HG03095 (cell line): Measurements from ENCODE around the gene UBE2E2.
A peak's percentile ranks its signal among the peaks of the same experiment; 100 is the strongest.

ENCODE experiments used
- ATAC-seq: cut with Tn5 transposase; IDR thresholded peaks from one replicate; pipeline ENCODE4 v1.9.1; 2021; ENCODE audit warnings: moderate library complexity; ENCODE audit not compliant: unreplicated experiment

UBE2E2 gene

DNA sequence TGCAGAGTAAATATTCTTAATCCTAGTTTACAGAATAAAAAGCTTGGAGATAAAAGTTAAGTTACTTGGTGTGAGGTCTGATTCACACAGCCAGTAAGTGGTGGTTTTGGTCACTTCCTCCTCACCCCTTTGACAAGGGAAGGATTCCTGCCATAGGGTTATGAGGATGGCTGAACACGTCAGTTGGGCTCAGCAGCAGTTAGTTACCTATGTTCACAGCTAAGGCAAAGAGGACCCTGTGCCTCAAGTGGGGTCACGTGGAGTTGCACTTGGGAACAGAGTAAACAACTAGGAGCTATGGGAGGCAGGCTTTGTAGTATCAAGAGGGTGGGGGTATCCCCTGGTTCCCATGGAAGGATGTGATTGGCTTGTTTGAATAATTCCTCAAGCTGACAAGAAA lies 232.2 kb downstream of the UBE2E2 start:
- ATAC-seq, result no peak

DNA sequence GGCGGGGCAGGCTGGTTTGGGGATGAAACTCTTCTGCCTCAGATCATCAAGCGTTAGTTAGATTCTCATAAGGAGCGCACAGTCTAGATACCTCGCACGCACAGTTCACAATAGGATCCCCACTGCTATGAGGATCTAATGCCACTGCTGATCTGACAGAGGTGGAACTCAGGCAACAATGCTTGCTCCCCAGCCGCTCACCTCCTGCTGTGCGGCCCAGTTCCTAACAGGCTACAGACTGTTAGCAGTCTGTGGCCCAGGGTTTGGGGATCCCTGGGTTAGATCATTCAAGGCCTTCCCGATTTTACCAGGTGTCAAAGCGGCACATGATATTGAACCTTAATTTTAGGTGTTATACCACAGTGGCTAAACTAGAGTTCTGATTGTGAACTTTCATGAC lies 232.8 kb downstream of the UBE2E2 start:
- no peak for ATAC-seq

DNA sequence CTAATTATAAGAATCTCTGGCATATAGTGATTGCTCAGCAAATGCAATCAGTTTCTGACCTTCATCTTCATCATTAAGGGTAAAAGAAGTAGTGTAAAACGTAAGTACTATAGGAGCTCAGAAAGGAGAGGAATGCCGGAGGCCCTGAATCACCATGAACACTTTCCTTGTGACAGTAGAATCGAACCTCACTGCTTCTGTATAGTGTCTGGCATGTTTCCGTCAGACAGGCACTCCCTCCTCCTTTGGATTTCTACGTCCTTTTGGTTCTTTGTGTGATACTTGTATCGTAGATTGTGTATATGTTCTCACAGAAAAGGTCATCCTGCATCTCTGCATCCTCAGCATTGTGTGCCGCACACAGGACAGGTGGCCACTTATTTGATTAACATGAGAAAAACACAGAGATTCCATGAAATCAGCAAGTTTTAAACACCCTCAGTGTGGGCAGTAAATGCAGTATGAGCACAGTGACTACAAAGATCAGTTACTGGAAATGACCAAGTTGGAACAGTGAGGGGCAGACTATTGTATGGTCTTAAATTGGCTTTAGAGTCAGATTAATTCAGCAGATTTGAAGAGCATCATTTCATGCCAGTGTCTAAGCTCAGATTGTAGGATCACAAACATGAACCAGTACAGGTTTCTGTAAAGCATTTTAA lies 234.5 kb downstream of the UBE2E2 start:
- ATAC-seq, result no peak

DNA sequence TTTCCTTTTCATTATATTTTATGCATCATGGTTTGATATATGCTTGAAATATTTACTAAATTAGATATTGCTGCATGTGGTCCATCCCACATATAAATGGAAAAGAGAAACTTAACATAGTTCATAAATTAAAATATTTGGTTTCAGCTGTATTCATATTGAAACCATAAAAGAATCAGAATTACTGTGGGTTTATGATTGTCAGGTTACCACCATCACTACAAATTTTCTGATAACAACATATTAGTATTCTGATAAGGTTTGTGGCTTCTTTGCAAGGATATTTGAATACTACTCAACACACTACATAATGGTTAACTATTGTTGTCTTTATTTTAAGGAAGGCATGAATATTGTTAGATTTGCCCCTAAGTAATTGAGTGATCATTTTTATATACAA lies 235.5 kb downstream of the UBE2E2 start:
- ATAC-seq, result no peak

DNA sequence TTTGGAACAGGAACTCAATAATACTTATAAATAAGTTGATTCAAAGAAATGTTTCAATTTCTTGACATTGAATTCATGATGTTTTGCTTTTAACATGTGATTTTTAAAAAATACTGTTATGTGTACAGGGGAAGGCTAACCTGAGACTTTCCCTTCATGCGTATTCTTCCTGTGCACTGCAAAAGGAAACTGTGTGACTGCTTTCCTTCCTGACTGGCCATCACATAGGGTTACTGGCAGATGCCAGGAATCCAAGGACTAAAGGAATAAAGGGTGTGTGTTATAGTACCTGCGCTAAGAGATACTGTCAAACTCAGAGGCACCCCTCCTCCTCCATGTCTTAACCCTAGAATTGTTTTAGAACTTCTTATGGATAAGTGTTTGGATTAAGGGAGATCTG lies 236.0 kb downstream of the UBE2E2 start:
- ATAC-seq, result no peak

DNA sequence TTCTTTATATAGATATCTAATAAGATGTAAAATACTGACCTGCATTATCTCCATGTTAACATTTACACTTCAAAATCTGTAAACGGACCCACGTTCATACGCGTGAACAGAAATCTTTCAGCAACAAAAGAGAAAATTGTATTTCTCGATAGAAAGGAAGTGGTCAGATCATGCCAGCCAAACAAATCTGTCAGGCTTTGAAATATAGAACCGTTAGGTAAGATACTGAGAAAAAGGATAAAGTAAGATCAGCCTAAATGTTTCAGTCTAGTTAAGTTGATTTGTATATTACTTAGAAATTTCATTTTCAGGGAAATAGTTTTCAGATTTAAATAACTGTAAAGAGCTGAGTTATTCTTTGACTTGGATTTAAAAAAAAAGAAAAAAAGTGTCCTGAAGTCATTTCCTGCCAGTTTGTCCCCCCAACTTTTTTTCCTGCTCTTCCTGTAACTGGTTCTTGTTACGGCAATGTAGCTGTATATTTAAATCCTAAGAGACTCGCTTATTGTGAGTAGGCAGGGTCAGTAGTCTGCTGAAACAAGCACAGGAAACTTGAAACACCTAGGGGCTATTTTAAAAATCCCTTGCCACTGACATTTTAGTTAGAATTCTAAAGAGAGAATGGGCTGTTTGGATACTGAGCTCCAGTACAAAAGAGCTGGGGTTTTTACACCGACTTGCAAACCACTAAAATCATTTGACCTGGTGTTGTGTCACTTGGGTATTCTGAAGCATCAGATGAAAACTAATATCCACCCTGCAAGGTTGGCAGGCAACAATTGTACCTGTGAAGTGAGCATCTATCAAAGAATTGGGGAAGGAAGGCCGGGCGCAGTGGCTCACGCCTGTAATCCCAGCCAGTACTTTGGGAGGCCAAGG lies 237.5 kb downstream of the UBE2E2 start:
- ATAC-seq, result no peak

DNA sequence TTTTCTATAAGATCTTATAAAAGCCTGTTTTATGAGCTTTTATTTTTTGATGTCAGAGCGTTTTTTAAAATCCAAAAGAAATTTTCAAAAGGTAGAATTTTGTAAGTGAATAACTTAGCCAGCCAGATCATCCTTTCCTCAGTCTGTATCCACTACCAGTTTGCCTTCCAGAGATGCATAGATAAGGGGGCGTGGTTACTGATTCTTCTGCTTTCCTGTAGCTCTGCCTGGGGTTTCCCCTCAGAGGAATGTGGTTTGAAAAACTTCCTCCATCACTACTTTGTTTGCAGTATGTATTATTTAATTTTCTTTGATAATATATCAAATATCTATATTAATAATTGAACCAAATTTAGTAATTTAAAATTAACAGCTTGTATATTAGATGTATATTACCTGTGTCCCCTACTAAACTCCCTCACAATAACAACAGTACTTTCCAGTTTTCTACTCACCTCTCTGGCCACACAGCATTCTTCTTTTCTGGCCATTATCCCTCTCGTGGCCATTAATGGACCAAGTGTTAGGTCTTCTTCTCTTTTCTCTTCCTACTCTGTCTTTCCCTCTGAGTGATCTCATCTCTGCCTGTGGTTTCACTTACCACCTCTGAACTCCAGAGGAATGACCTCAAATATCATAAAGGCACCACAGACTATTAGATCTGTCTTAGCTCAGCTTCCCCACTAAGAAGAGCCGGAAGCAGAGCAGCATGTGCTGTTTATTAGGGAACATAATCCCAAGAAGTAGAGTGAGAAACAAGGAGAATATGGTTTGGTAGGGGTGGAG lies 239.7 kb downstream of the UBE2E2 start:
- peak; percentile 51 for ATAC-seq

DNA sequence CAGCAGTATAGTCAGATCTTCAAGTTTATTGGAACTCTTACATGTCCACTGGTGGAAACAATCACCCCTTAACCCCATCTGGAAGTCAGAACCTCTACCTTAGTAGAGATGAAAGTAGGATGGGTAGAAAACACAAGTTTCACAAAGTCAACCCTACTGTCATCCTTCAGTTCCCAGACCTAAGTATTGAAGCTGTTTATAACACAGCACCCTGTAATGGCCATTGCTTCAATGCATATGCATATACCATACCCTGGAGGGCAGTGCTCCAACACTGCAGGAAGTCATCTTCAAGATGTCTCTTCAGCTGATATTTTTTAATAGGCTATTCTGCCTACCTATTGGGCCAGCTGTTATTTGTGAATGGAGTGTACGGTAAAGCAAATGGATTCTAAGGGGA lies 241.3 kb downstream of the UBE2E2 start:
- no peak for ATAC-seq

DNA sequence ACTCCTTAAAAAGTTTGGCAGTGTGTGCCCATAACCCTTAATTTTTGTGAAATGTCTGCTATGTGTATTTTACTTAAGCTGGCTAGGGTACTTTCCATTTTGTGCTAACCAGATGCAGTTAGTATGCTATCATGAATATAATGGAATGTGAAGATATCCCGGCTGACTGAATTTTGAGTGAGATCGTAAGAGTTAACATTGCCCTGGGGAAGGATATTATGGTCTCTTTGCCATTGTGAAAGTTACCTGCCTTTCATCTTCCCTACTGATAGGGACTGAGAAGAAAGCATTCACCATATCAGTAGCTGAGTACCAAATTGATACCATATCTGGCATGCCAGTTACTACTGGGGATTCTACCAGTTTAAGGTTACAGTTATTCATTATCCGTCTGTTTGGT lies 243.2 kb downstream of the UBE2E2 start:
- no peak for ATAC-seq

DNA sequence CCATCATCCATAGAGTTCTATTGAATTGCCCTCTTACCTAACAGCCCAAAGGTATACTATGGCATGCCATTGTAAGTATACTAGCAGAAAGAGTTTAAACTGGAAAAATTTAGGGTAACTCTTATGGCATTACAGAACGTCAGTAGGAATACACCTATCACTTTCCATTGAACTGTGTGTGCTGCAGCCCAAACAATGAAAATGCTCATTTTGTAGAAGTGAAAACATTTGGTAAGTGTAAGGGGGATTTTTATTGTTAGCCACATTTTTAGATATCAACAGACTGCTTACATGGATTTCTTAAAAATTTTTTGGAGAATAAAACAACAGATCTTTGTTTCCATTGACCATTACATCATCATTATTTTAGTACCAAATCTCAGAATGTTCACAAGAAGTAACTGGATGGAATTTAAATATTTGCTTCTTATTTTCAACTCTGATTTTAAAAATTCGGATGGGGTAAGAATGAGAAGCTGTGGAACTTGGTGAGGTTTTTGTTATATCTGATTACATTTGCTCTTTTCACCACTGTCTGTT lies 245.9 kb downstream of the UBE2E2 start:
- ATAC-seq, result no peak

DNA sequence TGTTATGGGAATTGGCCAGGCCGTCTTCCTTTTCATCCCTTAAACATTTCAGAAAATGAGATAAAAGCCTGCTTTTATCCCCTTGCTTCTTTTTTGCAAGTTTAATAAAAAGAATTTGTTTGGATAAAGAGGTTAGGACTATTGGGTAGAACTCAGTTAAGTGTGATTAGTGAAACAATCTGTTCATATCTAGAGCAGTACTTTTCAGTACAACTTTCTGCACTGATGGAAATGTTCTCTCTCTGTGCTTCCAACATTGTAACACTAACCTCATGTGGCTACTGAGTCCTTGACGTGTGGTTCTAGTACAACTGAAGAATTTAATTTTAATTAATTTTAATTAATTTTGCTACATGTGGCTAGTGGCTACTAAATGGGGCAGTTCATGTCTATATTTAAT lies 246.9 kb downstream of the UBE2E2 start:
- no peak for ATAC-seq

DNA sequence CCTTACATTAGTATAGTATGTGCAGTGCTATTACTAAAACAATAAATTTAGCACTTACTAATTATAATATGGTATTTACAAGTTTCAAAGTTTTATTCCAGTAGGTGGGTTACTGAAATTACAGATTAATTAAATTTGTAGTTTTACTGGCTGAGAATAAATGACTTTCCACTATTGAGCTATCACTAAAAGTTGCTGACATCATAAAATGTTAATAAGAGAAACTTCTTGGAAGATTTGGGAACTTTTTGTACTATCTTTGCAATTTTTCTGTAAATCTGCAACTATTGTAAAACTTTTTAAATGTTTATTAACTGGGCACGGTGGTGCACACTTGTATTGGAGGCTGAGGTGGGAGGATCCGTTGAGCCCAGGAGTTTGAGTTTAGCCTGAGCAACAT lies 247.7 kb downstream of the UBE2E2 start:
- no peak for ATAC-seq

DNA sequence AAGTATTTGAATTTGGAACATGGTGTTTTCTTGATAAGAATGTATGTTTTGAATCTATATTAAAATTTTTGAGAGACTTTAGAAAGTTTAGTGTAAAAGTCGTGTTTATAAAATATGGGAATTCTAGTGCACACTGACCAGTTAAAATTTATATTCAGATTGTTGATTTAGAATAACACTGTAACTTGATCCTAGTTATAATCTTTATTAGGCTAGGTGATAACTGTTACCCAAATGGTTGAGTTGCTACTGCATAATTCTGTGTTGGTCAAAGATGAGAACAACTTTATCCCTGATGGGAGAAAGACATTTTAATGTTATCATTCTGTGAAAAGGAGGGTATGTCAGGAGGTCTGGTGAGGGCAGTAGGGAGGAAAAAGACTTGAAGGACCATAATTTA lies 249.3 kb downstream of the UBE2E2 start:
- no peak for ATAC-seq

DNA sequence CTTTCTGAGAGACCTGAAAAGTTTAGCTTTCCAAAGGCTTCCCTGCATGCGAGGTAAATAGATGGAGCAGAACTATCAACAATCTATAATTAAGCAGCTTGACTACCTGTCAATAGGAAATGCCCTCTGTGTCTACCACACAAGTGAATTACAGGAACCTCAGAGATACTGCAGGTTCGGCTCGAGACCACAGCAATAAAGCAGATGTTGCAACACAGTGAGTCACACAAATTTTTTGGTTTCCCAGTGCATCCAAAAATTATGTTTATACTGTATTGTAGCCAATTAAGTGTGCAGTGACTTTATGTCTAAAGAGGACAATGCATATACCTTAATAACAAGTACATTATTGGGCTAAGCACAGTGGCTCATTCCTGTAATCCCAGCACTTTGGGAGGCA lies 252.0 kb downstream of the UBE2E2 start:
- ATAC-seq, result no peak

DNA sequence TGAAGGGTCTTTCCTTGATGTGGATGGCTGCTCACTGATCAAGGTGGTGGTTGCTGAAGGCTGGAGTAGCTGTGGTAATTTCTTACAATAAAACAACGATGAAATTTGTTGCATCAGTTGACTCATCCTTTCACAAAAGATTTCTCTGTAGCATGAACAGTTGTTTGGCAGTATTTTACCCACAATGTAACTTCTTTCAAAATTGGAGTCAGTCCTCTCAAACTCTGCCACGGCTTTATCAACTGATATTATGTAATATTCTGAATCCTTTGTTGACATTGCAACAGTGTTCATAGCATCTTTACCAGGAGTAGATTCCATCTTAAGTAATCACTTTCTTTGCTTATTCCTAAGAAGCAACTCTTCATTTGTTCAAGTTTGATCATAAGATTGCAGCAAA lies 252.6 kb downstream of the UBE2E2 start:
- no peak for ATAC-seq

DNA sequence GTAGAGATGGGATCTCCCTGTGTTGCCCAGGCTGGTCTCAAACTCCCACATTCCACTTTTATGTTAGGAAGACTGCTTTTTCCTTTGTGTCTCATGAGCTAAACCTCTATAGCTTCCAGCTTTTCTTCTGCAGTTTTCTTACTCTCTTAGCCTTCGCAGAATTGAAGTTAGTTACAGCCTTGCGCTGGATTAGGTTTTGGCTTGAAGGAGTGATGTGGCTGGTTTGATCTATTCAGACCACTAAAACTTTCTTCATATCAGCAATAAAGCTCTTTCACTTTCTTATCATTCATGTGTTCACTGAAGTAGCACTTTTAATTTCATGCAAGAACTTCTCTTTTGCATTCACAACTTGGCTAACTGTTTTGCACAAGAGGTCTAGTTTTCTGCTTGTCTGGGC lies 254.6 kb downstream of the UBE2E2 start:
- no peak for ATAC-seq

DNA sequence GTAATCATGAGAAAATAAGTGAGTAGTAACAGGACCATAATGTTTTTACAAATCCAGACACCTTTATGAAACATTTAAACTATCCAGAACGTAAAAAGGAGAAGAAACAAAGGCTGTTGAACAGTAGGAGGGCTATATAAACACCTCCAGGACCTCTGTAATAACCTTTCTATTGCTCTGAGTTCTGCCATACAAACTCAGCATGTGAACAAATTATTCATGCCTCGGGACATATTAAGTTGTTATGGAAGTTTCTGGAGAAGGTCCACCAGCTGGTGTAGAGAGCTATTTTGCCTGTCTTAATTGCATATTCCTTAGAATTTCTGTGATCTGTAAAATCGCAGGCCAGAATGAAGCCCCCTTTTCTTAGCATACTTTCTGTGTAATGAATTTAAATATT lies 256.3 kb downstream of the UBE2E2 start:
- ATAC-seq, result no peak

DNA sequence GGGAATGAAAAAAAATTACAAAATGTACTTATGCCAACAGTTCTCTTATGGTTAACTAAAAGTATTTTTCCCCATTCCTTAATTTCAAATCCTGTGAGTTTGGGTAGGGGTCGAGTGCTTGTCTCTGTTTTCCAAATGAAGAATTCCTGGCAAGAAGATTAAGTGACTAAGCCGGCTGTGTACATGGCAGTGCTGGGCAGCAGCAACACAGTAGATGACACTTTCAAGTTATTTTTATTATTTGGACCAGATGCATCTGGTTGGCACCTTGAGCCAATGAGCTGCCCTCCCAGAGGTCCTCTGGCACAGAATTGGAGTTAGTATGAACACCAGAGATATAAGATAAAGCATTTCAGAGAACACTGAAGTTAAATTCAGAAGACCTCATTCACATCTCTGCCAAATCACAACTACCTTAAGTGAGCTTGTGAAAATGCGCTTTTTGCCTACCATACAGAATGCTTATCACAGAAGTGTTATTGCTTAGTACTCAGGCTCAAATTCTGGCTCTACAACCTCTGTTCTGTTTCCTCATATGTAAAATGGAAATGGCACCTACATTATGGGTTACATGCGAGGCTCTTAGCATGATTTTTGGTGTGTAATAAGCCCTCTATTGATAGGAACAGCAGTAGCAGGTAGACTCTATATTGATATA lies 256.9 kb downstream of the UBE2E2 start:
- ATAC-seq, result no peak

DNA sequence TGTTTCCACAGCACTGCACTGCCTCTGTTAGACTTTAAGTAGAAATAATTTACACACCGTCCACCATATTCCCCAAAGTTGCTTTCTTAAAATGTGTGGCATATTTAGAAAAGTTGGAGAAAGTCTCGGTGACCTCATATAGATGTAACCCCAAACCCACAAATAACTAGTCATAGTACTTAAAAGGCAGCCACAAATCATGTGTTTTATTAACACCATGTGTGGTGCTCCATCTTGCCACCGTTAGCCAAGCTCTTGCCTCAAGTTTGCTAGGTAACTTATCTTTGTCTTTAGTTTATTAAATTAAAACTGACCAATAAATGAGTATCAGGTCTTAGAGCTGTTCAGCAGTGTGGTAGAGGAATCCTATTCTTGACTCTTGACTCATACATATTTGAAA lies 257.9 kb downstream of the UBE2E2 start:
- no peak for ATAC-seq

DNA sequence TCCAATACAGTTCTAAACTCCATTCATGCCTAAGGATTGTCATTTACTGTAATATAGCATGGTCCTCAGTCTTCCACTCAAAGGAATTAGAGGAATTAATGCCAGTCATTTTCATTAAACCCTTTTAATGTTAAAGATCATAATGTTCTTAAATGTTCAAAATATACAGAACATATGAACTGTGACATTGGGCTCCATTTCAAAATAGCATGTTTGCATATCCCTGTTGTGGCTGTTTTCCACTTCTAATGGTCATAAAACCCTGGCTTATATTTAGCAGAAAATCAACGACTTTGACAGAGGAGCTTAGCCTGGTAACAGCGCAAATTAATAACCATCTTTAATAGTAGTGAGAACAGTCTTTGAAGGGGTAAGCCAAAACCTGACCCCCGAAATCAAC lies 260.7 kb downstream of the UBE2E2 start:
- ATAC-seq, result no peak

DNA sequence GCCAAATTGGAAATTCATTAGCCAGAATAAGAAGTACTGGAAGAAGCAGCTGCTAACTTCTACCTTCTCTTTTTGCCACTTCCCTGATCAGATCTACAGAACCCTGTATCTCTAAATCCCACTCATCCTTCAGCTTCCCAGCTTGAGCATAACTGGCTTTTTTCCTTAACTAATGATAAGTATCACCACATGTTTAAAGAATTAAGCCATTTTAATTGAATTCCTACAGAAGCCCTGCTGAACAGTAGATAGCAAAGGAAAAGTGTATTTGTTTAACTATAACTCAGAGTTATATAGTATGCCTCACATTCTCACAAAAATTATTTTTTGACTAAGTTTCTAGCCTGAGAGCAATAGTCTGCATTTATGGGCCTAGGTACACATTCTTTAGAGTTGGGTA lies 262.4 kb downstream of the UBE2E2 start:
- ATAC-seq, result no peak
